ENCODE measurements around the gene GP5. TPM values are rescaled to one million over a fixed set of nuclear protein-coding genes. Genes with fewer than 3 reads are reported as not detected.

GP5 gene
- total RNA-seq, 1 experiment from 2014 or later, result not detected

- in situ Hi-C loops (cut with HindIII; ENCODE audit: low pct_unique_long_range_greater_than_20kb, low sequenced_read_pairs), result no loop called here
- DNase-seq (ENCODE audit: low read depth, low spot score), result no peak
Observed at GRCh38 chr3:194365526-194365925, 33.5 kb downstream of the GP5 start.

- in situ Hi-C loops (cut with HindIII; ENCODE audit: low pct_unique_long_range_greater_than_20kb, low sequenced_read_pairs), result no loop called here
- no peak for DNase-seq (ENCODE audit: low read depth, low spot score)
Observed at GRCh38 chr3:194364652-194365434, 34.2 kb downstream of the GP5 start.

GRCh38 chr3:194364314-194364651, 34.8 kb downstream of the GP5 start:
- DNase-seq (ENCODE audit: low read depth, low spot score), result no peak
- in situ Hi-C loops (cut with HindIII; ENCODE audit: low pct_unique_long_range_greater_than_20kb, low sequenced_read_pairs), result no loop called here

GRCh38 chr3:194360568-194360967, 38.5 kb downstream of the GP5 start:
- in situ Hi-C loops (cut with HindIII; ENCODE audit: low pct_unique_long_range_greater_than_20kb, low sequenced_read_pairs), result no loop called here
- DNase-seq (ENCODE audit: low read depth, low spot score), result no peak

- DNase-seq (ENCODE audit: low read depth, low spot score), result no peak
- in situ Hi-C loops (cut with HindIII; ENCODE audit: low pct_unique_long_range_greater_than_20kb, low sequenced_read_pairs), result no loop called here
Observed at GRCh38 chr3:194357681-194358080, 41.4 kb downstream of the GP5 start.

GRCh38 chr3:194355379-194355778, 43.7 kb downstream of the GP5 start:
- in situ Hi-C loops (cut with HindIII; ENCODE audit: low pct_unique_long_range_greater_than_20kb, low sequenced_read_pairs), result no loop called here
- no peak for DNase-seq (ENCODE audit: low read depth, low spot score)

GRCh38 chr3:194354315-194354714, 44.8 kb downstream of the GP5 start:
- DNase-seq (ENCODE audit: low read depth, low spot score), result no peak
- in situ Hi-C loops (cut with HindIII; ENCODE audit: low pct_unique_long_range_greater_than_20kb, low sequenced_read_pairs), result no loop called here

GRCh38 chr3:194352667-194353246, 46.3 kb downstream of the GP5 start:
- in situ Hi-C loops (cut with HindIII; ENCODE audit: low pct_unique_long_range_greater_than_20kb, low sequenced_read_pairs), result no loop called here
- no peak for DNase-seq (ENCODE audit: low read depth, low spot score)

- in situ Hi-C loops (cut with HindIII; ENCODE audit: low pct_unique_long_range_greater_than_20kb, low sequenced_read_pairs), result no loop called here
- no peak for DNase-seq (ENCODE audit: low read depth, low spot score)
Observed at GRCh38 chr3:194351952-194352536, 47.0 kb downstream of the GP5 start.

GRCh38 chr3:194351080-194351672, 47.9 kb downstream of the GP5 start, which contains the start of gene CPN2:
Gene CPN2, minus strand, starts transcription at chr3:194351328. Its CDS starts 8,626 bp downstream, at chr3:194342702.
- in situ Hi-C loops (cut with HindIII; ENCODE audit: low pct_unique_long_range_greater_than_20kb, low sequenced_read_pairs), result no loop called here
- DNase-seq (ENCODE audit: low read depth, low spot score), result no peak

GRCh38 chr3:194350726-194351071, 48.4 kb downstream of the GP5 start:
- in situ Hi-C loops (cut with HindIII; ENCODE audit: low pct_unique_long_range_greater_than_20kb, low sequenced_read_pairs), result no loop called here
- DNase-seq (ENCODE audit: low read depth, low spot score), result no peak

- no peak for DNase-seq (ENCODE audit: low read depth, low spot score)
- in situ Hi-C loops (cut with HindIII; ENCODE audit: low pct_unique_long_range_greater_than_20kb, low sequenced_read_pairs), result no loop called here
Observed at GRCh38 chr3:194348354-194348753, 50.7 kb downstream of the GP5 start.

- no peak for DNase-seq (ENCODE audit: low read depth, low spot score)
- in situ Hi-C loops (cut with HindIII; ENCODE audit: low pct_unique_long_range_greater_than_20kb, low sequenced_read_pairs), result no loop called here
Observed at GRCh38 chr3:194346621-194347020, 52.4 kb downstream of the GP5 start.

- in situ Hi-C loops (cut with HindIII; ENCODE audit: low pct_unique_long_range_greater_than_20kb, low sequenced_read_pairs), result no loop called here
- no peak for DNase-seq (ENCODE audit: low read depth, low spot score)
Observed at GRCh38 chr3:194346035-194346434, 53.0 kb downstream of the GP5 start.

Other genes starting within 250 kb of the GP5 start
- gene CPN2, start 47.9 kb downstream of the GP5 start, total RNA-seq (2014; rRNA removed; shearing (Covaris generic)), result not detected in 2 replicates
- gene LRRC15, start 29.5 kb downstream of the GP5 start, total RNA-seq (2014; rRNA removed; shearing (Covaris generic)), result 0.05 TPM in 1 of 2 replicates, not detected in the other
- gene ATP13A3, start 87.7 kb upstream of the GP5 start, total RNA-seq (2014; rRNA removed; shearing (Covaris generic)), result 95.1 and 102 TPM in 2 replicates
- 4.9 and 6.0 TPM in 2 replicates for gene TMEM44, start 234.2 kb upstream of the GP5 start, total RNA-seq (2014; rRNA removed; shearing (Covaris generic))

Measured in SK-MEL-5 (cell line).